HepG2 (cell line): ENCODE results near the gene AMZ2. TPM values are rescaled to one million over a fixed set of nuclear protein-coding genes. Genes with fewer than 3 reads are reported as not detected.

ENCODE experiments used
- DMAP1 ChIP-seq: IDR thresholded peaks from 2 replicates; pipeline ENCODE4 v1.6.1; 2016
- PHF20 ChIP-seq: sonication (generic); formaldehyde crosslinking; IDR thresholded peaks from 2 replicates; pipeline ENCODE4 v1.5.0; 2020; ENCODE audit warnings: mild to moderate bottlenecking, missing genetic modification reagents
- REST ChIP-seq, 2 experiments: IDR thresholded peaks; 2 replicates each; pipeline ENCODE4 v1.6.1; 2011 to 2012; ENCODE audit warnings: low read length in 2 of 2, borderline replicate concordance in 1 of 2, low read depth in 1 of 2, mild to moderate bottlenecking in 1 of 2, moderate library complexity in 1 of 2
- RFX5 ChIP-seq: IDR thresholded peaks from 2 replicates; pipeline ENCODE4 v1.6.1; 2011; ENCODE audit warnings: low read depth, low read length, improper control_type of control experiment
- TEF ChIP-seq: sonication (generic); formaldehyde crosslinking; IDR thresholded peaks from 2 replicates; pipeline ENCODE4 v1.5.0; 2020; ENCODE audit warnings: missing genetic modification reagents
- TFE3 ChIP-seq: IDR thresholded peaks from 2 replicates; pipeline ENCODE4 v1.6.1; 2016
- TGIF2 ChIP-seq: IDR thresholded peaks from 2 replicates; pipeline ENCODE4 v1.6.1; 2016; ENCODE audit warnings: control low read depth, missing compliant biosample characterization
- TIGD3 ChIP-seq: sonication (generic); formaldehyde crosslinking; IDR thresholded peaks from 2 replicates; pipeline ENCODE4 v1.5.1; 2020; ENCODE audit warnings: mild to moderate bottlenecking, missing genetic modification reagents, borderline replicate concordance
- ZFP36L2 ChIP-seq: sonication (generic); formaldehyde crosslinking; IDR thresholded peaks from 2 replicates; pipeline ENCODE4 v1.4.0; 2020; ENCODE audit warnings: missing genetic modification reagents
- ZFX ChIP-seq: sonication (generic); formaldehyde crosslinking; IDR thresholded peaks from 2 replicates; pipeline ENCODE4 v1.4.0; 2020; ENCODE audit warnings: mild to moderate bottlenecking, low read depth, missing genetic modification reagents, moderate library complexity
- ZMYM4 ChIP-seq: sonication (generic); formaldehyde crosslinking; IDR thresholded peaks from 2 replicates; pipeline ENCODE4 v1.8.1; 2023; ENCODE audit warnings: mild to moderate bottlenecking, missing genetic modification reagents
- ZNF205 ChIP-seq: IDR thresholded peaks from 2 replicates; pipeline ENCODE4 v1.6.1; 2018; ENCODE audit warnings: missing biosample characterization, missing genetic modification reagents
- ZNF530 ChIP-seq: sonication (generic); formaldehyde crosslinking; IDR thresholded peaks from 2 replicates; pipeline ENCODE4 v1.5.0; 2020; ENCODE audit warnings: low read depth, mild to moderate bottlenecking, missing genetic modification reagents
- ZNF646 ChIP-seq: sonication (generic); formaldehyde crosslinking; IDR thresholded peaks from 2 replicates; pipeline ENCODE4 v1.9.0; 2021; ENCODE audit warnings: mild to moderate bottlenecking, missing genetic modification reagents
- ZNF749 ChIP-seq: sonication (generic); formaldehyde crosslinking; IDR thresholded peaks from 2 replicates; pipeline ENCODE4 v1.8.0; 2022; ENCODE audit warnings: mild to moderate bottlenecking, missing genetic modification reagents, moderate library complexity, borderline replicate concordance
- polyA plus RNA-seq, 8 experiments: library from polyadenylated mRNA; depleted of rRNA in 3 of 8; stranded (reverse) in 7 of 8; unstranded in 1 of 8; fragments of >200 nt; fragmentation: Illumina TruSeq in 4 of 8; extraction: Trizol in 4 of 8; gene quantifications; 2 replicates each; pipeline versions ENCODE4 v1.2.1 to v1.2.3, GENCODE V29; 2011 to 2016; ENCODE audit warnings: low read depth in 4 of 8, missing spikeins in 1 of 8, mixed read lengths in 1 of 8; ENCODE audit not compliant: insufficient read depth in 1 of 8
- total RNA-seq, 5 experiments: library from RNA; depleted of rRNA; stranded (reverse); fragments of >200 nt; fragmentation: Illumina TruSeq; extraction: Trizol; gene quantifications; 2 replicates each; pipeline ENCODE4 v1.2.3, GENCODE V29; 2016; ENCODE audit warnings: low read depth in 1 of 5

Gene AMZ2
- total and polyA plus RNA-seq, 2 of the 13 experiments (the other 11 are each of a cell fraction or from before 2014, with no cell fraction given), result 86.9 to 90.2 TPM

- TF ChIP-seq TEF (peak; percentile 60; the same call in 1 of the 2 replicates), DMAP1 (CRISPR knock-in tag) (peak; percentile 94), TFE3 (no peak; the same call in 1 of the 2 replicates), ZFP36L2 (no peak), ZNF749 (CRISPR knock-in tag) (peak; percentile 88), PHF20 (CRISPR knock-in tag) (peak; percentile 66), TGIF2 (peak; percentile 61; the same call in 1 of the 2 replicates), ZNF646 (CRISPR knock-in tag) (no peak), ZMYM4 (peak; percentile 80), ZFX (peak; percentile 97), ZNF205 (peak; percentile 92; the same call in 1 of the 2 replicates), ZNF530 (CRISPR knock-in tag) (no peak), TIGD3 (CRISPR knock-in tag) (no peak), RFX5 (peak; percentile 43; the same call in 1 of the 2 replicates), REST (IDR thresholded peaks at IDR 0.05; ENCODE audit: borderline replicate concordance in 1 of 2, low read depth in 1 of 2, low read length in 2 of 2) (peak in 1 of 2 experiments; percentile 55; a peak in 1 of 4 replicates)
These were observed at the start of gene AMZ2 (continued) for GRCh38 chr17:68247445-68248198.
